ENCODE results near the gene CREG2.

DNA sequence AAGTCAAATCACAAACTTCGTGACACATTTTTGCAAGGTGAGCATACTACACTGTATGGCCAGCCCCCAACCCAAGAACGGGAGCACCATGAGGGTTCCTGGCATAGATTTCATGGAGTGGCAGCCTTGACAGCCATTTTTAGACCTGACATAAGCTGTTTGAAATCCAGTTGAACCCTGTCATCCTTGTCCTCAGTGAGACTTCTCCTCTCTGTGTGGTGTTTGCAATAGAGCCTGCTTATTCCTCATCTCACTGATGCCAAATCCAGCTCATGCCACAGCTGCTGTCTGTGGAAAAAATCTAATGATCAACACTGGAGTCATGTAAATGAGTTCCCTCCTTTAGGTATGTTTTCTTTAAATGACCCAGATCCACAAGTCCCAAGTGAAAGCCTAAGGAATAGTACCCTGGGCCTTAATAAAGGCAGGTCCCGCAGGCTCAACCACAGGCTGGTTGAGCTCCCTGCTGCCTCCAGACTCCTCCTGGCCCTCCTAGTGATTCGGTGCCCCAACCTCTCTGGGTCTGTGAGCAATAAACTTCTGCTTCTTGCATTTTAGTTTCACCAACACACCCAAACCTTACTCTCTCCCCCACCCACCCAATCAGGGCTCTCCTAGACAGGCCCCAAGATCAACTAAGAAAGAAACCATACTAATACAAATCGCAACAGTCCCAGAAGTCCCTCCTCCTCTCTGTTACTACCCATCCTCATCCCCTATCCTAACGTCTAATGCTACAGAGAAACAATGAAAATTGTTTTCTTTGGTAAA is 8.4 kb upstream of the CREG2 start:
- TF ChIP-seq, protein P1, sequence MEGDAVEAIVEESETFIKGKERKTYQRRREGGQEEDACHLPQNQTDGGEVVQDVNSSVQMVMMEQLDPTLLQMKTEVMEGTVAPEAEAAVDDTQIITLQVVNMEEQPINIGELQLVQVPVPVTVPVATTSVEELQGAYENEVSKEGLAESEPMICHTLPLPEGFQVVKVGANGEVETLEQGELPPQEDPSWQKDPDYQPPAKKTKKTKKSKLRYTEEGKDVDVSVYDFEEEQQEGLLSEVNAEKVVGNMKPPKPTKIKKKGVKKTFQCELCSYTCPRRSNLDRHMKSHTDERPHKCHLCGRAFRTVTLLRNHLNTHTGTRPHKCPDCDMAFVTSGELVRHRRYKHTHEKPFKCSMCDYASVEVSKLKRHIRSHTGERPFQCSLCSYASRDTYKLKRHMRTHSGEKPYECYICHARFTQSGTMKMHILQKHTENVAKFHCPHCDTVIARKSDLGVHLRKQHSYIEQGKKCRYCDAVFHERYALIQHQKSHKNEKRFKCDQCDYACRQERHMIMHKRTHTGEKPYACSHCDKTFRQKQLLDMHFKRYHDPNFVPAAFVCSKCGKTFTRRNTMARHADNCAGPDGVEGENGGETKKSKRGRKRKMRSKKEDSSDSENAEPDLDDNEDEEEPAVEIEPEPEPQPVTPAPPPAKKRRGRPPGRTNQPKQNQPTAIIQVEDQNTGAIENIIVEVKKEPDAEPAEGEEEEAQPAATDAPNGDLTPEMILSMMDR (IDR thresholded peaks at IDR 0.05) = no peak
- TF ChIP-seq POLR2A (IDR thresholded peaks at IDR 0.05) = no peak
- TF ChIP-seq POLR2AphosphoS5 (IDR thresholded peaks at IDR 0.05) = no peak
